ENCODE results near the gene MSANTD7.

DNA sequence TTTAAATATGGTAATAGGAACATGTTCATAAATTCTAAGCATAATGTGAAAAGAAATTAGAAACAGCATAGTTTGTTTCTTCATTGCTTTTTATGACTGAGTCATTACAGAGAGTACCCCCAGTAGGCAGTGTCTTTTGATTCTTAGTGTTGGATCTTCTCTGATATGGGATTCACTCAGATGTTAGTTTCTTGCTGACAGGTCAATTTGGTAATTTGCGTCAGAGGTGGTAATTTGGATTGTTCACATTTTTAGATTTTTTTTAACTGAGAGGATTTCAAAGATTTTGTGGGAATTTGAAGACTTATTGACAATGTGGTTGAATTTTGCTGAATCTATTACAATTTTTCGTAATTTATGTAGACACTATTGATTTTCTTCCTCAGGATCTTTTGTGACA lies 2.1 kb downstream of the MSANTD7 start:
- TF ChIP-seq, protein P1, sequence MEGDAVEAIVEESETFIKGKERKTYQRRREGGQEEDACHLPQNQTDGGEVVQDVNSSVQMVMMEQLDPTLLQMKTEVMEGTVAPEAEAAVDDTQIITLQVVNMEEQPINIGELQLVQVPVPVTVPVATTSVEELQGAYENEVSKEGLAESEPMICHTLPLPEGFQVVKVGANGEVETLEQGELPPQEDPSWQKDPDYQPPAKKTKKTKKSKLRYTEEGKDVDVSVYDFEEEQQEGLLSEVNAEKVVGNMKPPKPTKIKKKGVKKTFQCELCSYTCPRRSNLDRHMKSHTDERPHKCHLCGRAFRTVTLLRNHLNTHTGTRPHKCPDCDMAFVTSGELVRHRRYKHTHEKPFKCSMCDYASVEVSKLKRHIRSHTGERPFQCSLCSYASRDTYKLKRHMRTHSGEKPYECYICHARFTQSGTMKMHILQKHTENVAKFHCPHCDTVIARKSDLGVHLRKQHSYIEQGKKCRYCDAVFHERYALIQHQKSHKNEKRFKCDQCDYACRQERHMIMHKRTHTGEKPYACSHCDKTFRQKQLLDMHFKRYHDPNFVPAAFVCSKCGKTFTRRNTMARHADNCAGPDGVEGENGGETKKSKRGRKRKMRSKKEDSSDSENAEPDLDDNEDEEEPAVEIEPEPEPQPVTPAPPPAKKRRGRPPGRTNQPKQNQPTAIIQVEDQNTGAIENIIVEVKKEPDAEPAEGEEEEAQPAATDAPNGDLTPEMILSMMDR (IDR thresholded peaks at IDR 0.05 in 8 of 11, conservative IDR thresholded peaks at IDR 0.05 in 3 of 11), result no peak
- TF ChIP-seq POLR2A (IDR thresholded peaks at IDR 0.05) (no peak), POLR2AphosphoS5 (IDR thresholded peaks at IDR 0.05) (no peak)
